CD14-positive monocyte (primary cell): ENCODE data around the gene SLC38A3. TPM values are rescaled to one million over a fixed set of nuclear protein-coding genes. Genes with fewer than 3 reads are reported as not detected.

Experiments used
- DNase-seq, 3 donors: peaks; one replicate each; pipeline ENCODE4 v3.0.0-alpha.2; 2011 to 2022
- H2AFZ ChIP-seq: 2 replicates; pipeline ENCODE4 v1.6.0; 2012; ENCODE audit warnings: mild to moderate bottlenecking, low read depth, low read length, inconsistent platforms; ENCODE audit not compliant: insufficient read depth, poor library complexity, severe bottlenecking
- H3K27ac ChIP-seq, 2 donors: 1 replicate in 1 of 2; 2 replicates in 1 of 2; pipeline ENCODE4 v1.5.1; 2012 to 2013; ENCODE audit warnings: low read length in 2 of 2, control low read depth in 1 of 2, inconsistent platforms in 1 of 2, low read depth in 1 of 2, mild to moderate bottlenecking in 1 of 2
- H3K27me3 ChIP-seq, 2 donors: one replicate each; pipeline versions ENCODE4 v1.6.0 to v1.6.1; 2011 to 2013; ENCODE audit warnings: low read length in 2 of 2; ENCODE audit not compliant: control insufficient read depth in 2 of 2, insufficient read depth in 2 of 2
- H3K36me3 ChIP-seq, 2 donors: replicated peaks in 1 of 2; 1 replicate in 1 of 2; 2 replicates in 1 of 2; pipeline versions ENCODE4 v1.5.1 to v1.6.1; 2012 to 2013; ENCODE audit warnings: low read length in 2 of 2, control low read depth in 1 of 2, inconsistent platforms in 1 of 2, mild to moderate bottlenecking in 1 of 2; ENCODE audit not compliant: insufficient read depth in 2 of 2, control insufficient read depth in 1 of 2
- H3K4me1 ChIP-seq, 2 donors: 1 replicate in 1 of 2; 2 replicates in 1 of 2; pipeline versions ENCODE4 v1.5.1 to v1.6.1; 2012 to 2013; ENCODE audit warnings: low read length in 2 of 2, control low read depth in 1 of 2, inconsistent platforms in 1 of 2, mild to moderate bottlenecking in 1 of 2, moderate library complexity in 1 of 2; ENCODE audit not compliant: insufficient read depth in 2 of 2, control insufficient read depth in 1 of 2
- H3K4me2 ChIP-seq: replicated peaks from 2 replicates; pipeline ENCODE3; 2012; ENCODE audit warnings: low read length, moderate library complexity, mild to moderate bottlenecking; ENCODE audit not compliant: poor library complexity, severe bottlenecking; ENCODE audit errors: extremely low read depth
- H3K4me3 ChIP-seq, 3 experiments: fragments of 200-600 bp in 1 of 3; sonication (generic) in 1 of 3; replicated peaks in 1 of 3; 1 replicate in 2 of 3; 2 replicates in 1 of 3; pipeline ENCODE4 v1.5.1; 2011 to 2013; ENCODE audit warnings: low read length in 3 of 3, mild to moderate bottlenecking in 3 of 3, control low read depth in 2 of 3, low read depth in 2 of 3, inconsistent platforms in 1 of 3, moderate library complexity in 1 of 3
- H3K79me2 ChIP-seq: 2 replicates; pipeline ENCODE4 v1.6.0; 2012; ENCODE audit warnings: mild to moderate bottlenecking, control low read depth, inconsistent platforms, low read length, moderate library complexity; ENCODE audit not compliant: insufficient read depth
- H3K9ac ChIP-seq: 2 replicates; pipeline ENCODE4 v1.6.0; 2017; ENCODE audit warnings: low read length, mild to moderate bottlenecking; ENCODE audit not compliant: insufficient read depth, poor library complexity, severe bottlenecking
- H3K9me3 ChIP-seq, 2 donors: replicated peaks in 1 of 2; 1 replicate in 1 of 2; 2 replicates in 1 of 2; pipeline versions ENCODE4 v1.5.1 to v1.6.1; 2012 to 2013; ENCODE audit warnings: low read length in 2 of 2, control low read depth in 1 of 2; ENCODE audit not compliant: control insufficient read depth in 1 of 2, insufficient read depth in 1 of 2
- H4K20me1 ChIP-seq: 2 replicates; pipeline ENCODE4 v1.6.0; 2012; ENCODE audit warnings: mild to moderate bottlenecking, low read length, control low read depth, moderate library complexity; ENCODE audit not compliant: insufficient read depth
- H3K27ac Mint-ChIP-seq, 7 donors: one replicate each; pipeline ENCODE4 v1.8.0; 2020; ENCODE audit warnings: mild to moderate bottlenecking in 7 of 7, mixed read lengths in 7 of 7, moderate library complexity in 6 of 7, inconsistent platforms in 2 of 7
- H3K27me3 Mint-ChIP-seq, 3 donors: one replicate each; pipeline ENCODE4 v1.8.0; 2021 to 2022; ENCODE audit warnings: low read depth in 3 of 3, mild to moderate bottlenecking in 3 of 3, mixed read lengths in 3 of 3, moderate library complexity in 3 of 3, inconsistent platforms in 1 of 3
- H3K36me3 Mint-ChIP-seq, 2 donors: one replicate each; pipeline ENCODE4 v1.8.0; 2020; ENCODE audit warnings: mixed read lengths in 2 of 2, inconsistent platforms in 1 of 2, mild to moderate bottlenecking in 1 of 2
- H3K4me1 Mint-ChIP-seq: one replicate; pipeline ENCODE4 v1.8.0; 2020; ENCODE audit warnings: mild to moderate bottlenecking, mixed read lengths
- H3K4me3 Mint-ChIP-seq, 2 donors: one replicate each; pipeline ENCODE4 v1.8.0; 2020; ENCODE audit warnings: mild to moderate bottlenecking in 2 of 2, mixed read lengths in 2 of 2, moderate library complexity in 1 of 2
- H3K9me3 Mint-ChIP-seq, 7 donors: one replicate each; pipeline ENCODE4 v1.8.0; 2020 to 2022; ENCODE audit warnings: mixed read lengths in 7 of 7, mild to moderate bottlenecking in 6 of 7, moderate library complexity in 6 of 7, inconsistent platforms in 2 of 7
- CTCF ChIP-seq: fragments of 200-600 bp; IDR thresholded peaks from one replicate; pipeline ENCODE4 v1.8.0; 2022; ENCODE audit warnings: antibody characterized with exemption, mild to moderate bottlenecking
- WGBS: methylation state at CpG from one replicate; pipeline ENCODE4 v1.1.5; 2013; ENCODE audit warnings: missing lambda C conversion rate; ENCODE audit not compliant: insufficient coverage; 5-methylcytosine and 5-hydroxymethylcytosine counted together
- intact Hi-C, 2 donors: fragments of 100-400 bp; cut with micrococcal nuclease; formaldehyde crosslinking; loops; one replicate each; pipeline versions ENCODE4 v1.15.0 to v1.15.1; 2023
- polyA plus RNA-seq, 3 donors: library from polyadenylated mRNA; depleted of rRNA in 1 of 3; unstranded in 2 of 3; stranded (reverse) in 1 of 3; fragments of 300-500 nt in 2 of 3; fragments of >200 nt in 1 of 3; fragmentation: Illumina TruSeq in 2 of 3; gene quantifications; 1 replicate in 2 of 3; 2 replicates in 1 of 3; pipeline ENCODE4 v1.2.3, GENCODE V29; 2012 to 2021

Gene SLC38A3
- polyA plus RNA-seq, 3 donors: not detected

GRCh38 chr3:50192689-50193141 is 12.4 kb upstream of the SLC38A3 start:
- peak overlapping the region in 1 of 7 donors; percentile 50 for H3K27ac Mint-ChIP-seq
- no peak overlapping the region for H3K27ac ChIP-seq
- H3K9me3 Mint-ChIP-seq: peaks cover 0 to 11% (median 5%) of the 10 kb centered on the region in 7 donors
- H3K4me1 ChIP-seq: peaks cover 25 to 37% of the 10 kb centered on the region in 2 donors
- H3K4me3 ChIP-seq: no peak overlapping the region
- H4K20me1 ChIP-seq: no peaks in the 10 kb centered on the region
- peaks cover 36 to 47% (median 44%) of the 10 kb centered on the region in 3 donors for H3K27me3 Mint-ChIP-seq
- no peak overlapping the region for H3K4me2 ChIP-seq
- peak overlapping the region in 1 of 2 donors; percentile 55 for H3K4me3 Mint-ChIP-seq
- intact Hi-C loops: loop anchor here (1.0 kb wide), 3 partner anchors 34 to 81 kb away; no protein-coding TSS in a partner anchor
- no peaks in the 10 kb centered on the region for H3K36me3 Mint-ChIP-seq
- H3K79me2 ChIP-seq: no peaks in the 10 kb centered on the region
- peaks cover 0 to 10% of the 10 kb centered on the region in 2 donors for H3K9me3 ChIP-seq
- H2AFZ ChIP-seq: no peak overlapping the region
- peak; percentile 97 for TF ChIP-seq CTCF
- H3K9ac ChIP-seq: no peak overlapping the region
- H3K27me3 ChIP-seq: peaks cover 15 to 37% of the 10 kb centered on the region in 2 donors
- no peaks in the 10 kb centered on the region for H3K36me3 ChIP-seq
- H3K4me1 Mint-ChIP-seq: peaks cover 27% of the 10 kb centered on the region
- DNase-seq: peak; percentile 44 to 70 (median 62)
- 15% methylated on average over 21 of the region's 21 CpGs for WGBS

- WGBS: 39% methylated on average over 31 of the region's 36 CpGs
- no peak for TF ChIP-seq CTCF
- H3K4me1 Mint-ChIP-seq: peaks cover 27% of the 10 kb centered on the region
- peaks cover 39 to 49% (median 47%) of the 10 kb centered on the region in 3 donors for H3K27me3 Mint-ChIP-seq
- Histone ChIP-seq H3K4me1 (peaks cover 25 to 37% of the 10 kb centered on the region in 2 donors), H3K4me2 (no peak overlapping the region), H3K4me3 (no peak overlapping the region), H3K9me3 (peaks cover 0 to 10% of the 10 kb centered on the region in 2 donors), H2AFZ (no peak overlapping the region), H3K36me3 (no peaks in the 10 kb centered on the region), H4K20me1 (no peaks in the 10 kb centered on the region), H3K9ac (no peak overlapping the region), H3K79me2 (no peaks in the 10 kb centered on the region), H3K27me3 (peaks cover 15 to 37% of the 10 kb centered on the region in 2 donors), H3K27ac (no peak overlapping the region)
- intact Hi-C loops: loop anchor here in 1 of 2 donors (1.0 kb wide), 1 partner anchor 78 kb away; no protein-coding TSS in a partner anchor
- H3K4me3 Mint-ChIP-seq: peak overlapping the region in 1 of 2 donors; percentile 55
- H3K27ac Mint-ChIP-seq: no peak overlapping the region
- no peak for DNase-seq
- no peaks in the 10 kb centered on the region for H3K36me3 Mint-ChIP-seq
- peaks cover 0 to 11% (median 5%) of the 10 kb centered on the region in 7 donors for H3K9me3 Mint-ChIP-seq
These were observed 11.8 kb upstream of the SLC38A3 start for GRCh38 chr3:50193286-50193685.
